ENCODE data around the gene SYTL3.
A peak's percentile ranks its signal among the peaks of the same experiment; 100 is the strongest.

The SYTL3 gene

DNA sequence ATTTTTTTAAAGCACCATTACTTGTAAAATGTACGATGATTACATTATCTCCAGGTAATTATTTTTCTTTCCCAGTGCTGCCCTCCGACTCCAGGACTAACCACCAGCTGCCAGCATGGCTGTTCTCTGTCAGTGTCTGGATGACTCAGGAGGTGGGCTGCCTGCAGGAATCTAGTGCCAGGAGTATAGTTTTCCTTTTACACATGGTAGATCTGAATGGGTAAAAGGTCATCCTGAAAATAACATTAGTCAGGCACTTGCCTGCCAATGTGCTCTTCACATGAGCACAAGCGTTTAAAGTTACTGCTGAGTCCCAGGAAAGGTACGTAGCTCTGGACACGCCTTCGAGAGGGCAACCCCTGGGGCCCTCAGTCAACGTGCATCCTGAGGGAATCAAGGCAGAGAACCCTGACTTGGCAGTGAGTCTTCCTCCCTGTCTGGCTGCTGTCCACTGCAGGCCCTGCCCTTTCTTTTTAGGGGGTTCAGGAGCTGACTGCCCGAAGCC lies 7.7 kb upstream of the SYTL3 start:
- H3K36me3 ChIP-seq (ENCODE audit: control insufficient read depth, low read length): peaks cover 19% of the 10 kb centered on the region
- H3K9me2 ChIP-seq (replicated peaks; ENCODE audit: control insufficient read depth, low read length): no peaks in the 10 kb centered on the region
- 0 out of 2 replicates have a peak overlapping the region, but pooled peaks have one; percentile 65 for H3K4me2 ChIP-seq (ENCODE audit: low read length)
- peaks cover 3% of the 10 kb centered on the region; the same call in 1 of the 2 replicates for H3F3A ChIP-seq (ENCODE audit: control insufficient read depth, insufficient read depth)
- no peak overlapping the region for H3K27ac ChIP-seq (ENCODE audit: low read depth, low read length)
- H3K4me3 ChIP-seq (ENCODE audit: low read length): no peak overlapping the region
- H3K4me1 ChIP-seq (ENCODE audit: control insufficient read depth, low read length): peaks cover 19% of the 10 kb centered on the region
- H4K20me1 ChIP-seq (ENCODE audit: control insufficient read depth, insufficient read depth, low read depth, low read length): 0 out of 2 replicates have a peak, but pooled peaks cover 5% of the 10 kb centered on the region
- H3K79me2 ChIP-seq (ENCODE audit: control insufficient read depth, low read length): peaks cover 28% of the 10 kb centered on the region
- TF ChIP-seq, protein P1, sequence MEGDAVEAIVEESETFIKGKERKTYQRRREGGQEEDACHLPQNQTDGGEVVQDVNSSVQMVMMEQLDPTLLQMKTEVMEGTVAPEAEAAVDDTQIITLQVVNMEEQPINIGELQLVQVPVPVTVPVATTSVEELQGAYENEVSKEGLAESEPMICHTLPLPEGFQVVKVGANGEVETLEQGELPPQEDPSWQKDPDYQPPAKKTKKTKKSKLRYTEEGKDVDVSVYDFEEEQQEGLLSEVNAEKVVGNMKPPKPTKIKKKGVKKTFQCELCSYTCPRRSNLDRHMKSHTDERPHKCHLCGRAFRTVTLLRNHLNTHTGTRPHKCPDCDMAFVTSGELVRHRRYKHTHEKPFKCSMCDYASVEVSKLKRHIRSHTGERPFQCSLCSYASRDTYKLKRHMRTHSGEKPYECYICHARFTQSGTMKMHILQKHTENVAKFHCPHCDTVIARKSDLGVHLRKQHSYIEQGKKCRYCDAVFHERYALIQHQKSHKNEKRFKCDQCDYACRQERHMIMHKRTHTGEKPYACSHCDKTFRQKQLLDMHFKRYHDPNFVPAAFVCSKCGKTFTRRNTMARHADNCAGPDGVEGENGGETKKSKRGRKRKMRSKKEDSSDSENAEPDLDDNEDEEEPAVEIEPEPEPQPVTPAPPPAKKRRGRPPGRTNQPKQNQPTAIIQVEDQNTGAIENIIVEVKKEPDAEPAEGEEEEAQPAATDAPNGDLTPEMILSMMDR (IDR thresholded peaks at IDR 0.05; ENCODE audit: low read depth, low read length, poor library complexity, severe bottlenecking): no peak
- no peak for TF ChIP-seq EZH2phosphoT487 (IDR thresholded peaks at IDR 0.05; ENCODE audit: borderline replicate concordance, low read length)
- H3K9me3 ChIP-seq (ENCODE audit: control insufficient read depth, insufficient read depth, low read length): no peaks in the 10 kb centered on the region
- peaks cover 9% of the 10 kb centered on the region for H3K27me3 ChIP-seq (ENCODE audit: control insufficient read depth, low read length)

DNA sequence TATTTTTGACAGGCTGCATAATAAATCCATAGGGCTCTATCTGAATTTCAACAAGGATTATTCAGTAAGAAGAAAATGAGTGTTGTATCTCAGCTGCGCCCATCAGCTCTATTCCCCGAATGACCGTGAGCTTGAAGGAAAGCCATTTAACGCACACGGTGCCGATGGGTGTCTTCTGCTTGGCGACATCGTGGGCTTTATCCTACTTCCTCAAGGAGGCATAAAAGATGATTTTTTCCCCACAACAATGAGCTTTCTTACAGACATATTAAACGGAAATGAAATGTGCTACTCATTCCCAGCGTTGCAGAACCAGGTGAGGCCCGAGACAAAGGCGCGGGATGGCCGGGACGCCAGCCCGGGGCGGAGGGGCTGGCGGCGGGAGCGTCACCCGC lies 6.0 kb upstream of the SYTL3 start:
- Histone ChIP-seq H3K4me2 (ENCODE audit: low read length) (peak overlapping the region; percentile 65), H3K27me3 (ENCODE audit: control insufficient read depth, low read length) (peaks cover 13% of the 10 kb centered on the region), H3K79me2 (ENCODE audit: control insufficient read depth, low read length) (peaks cover 28% of the 10 kb centered on the region), H3K9me3 (ENCODE audit: control insufficient read depth, insufficient read depth, low read length) (no peaks in the 10 kb centered on the region), H3K36me3 (ENCODE audit: control insufficient read depth, low read length) (peaks cover 13% of the 10 kb centered on the region), H3K9me2 (replicated peaks; ENCODE audit: control insufficient read depth, low read length) (no peaks in the 10 kb centered on the region), H4K20me1 (ENCODE audit: control insufficient read depth, insufficient read depth, low read depth, low read length) (0 out of 2 replicates have a peak, but pooled peaks cover 5% of the 10 kb centered on the region), H3K4me1 (ENCODE audit: control insufficient read depth, low read length) (peaks cover 19% of the 10 kb centered on the region), H3F3A (ENCODE audit: control insufficient read depth, insufficient read depth) (peaks cover 4% of the 10 kb centered on the region; the same call in 1 of the 2 replicates), H3K27ac (ENCODE audit: low read depth, low read length) (no peak overlapping the region), H3K4me3 (ENCODE audit: low read length) (peak overlapping the region; percentile 73)
- TF ChIP-seq EZH2phosphoT487 (IDR thresholded peaks at IDR 0.05; ENCODE audit: borderline replicate concordance, low read length): no peak
- TF ChIP-seq, protein P1 (IDR thresholded peaks at IDR 0.05; ENCODE audit: low read depth, low read length, poor library complexity, severe bottlenecking): no peak

DNA sequence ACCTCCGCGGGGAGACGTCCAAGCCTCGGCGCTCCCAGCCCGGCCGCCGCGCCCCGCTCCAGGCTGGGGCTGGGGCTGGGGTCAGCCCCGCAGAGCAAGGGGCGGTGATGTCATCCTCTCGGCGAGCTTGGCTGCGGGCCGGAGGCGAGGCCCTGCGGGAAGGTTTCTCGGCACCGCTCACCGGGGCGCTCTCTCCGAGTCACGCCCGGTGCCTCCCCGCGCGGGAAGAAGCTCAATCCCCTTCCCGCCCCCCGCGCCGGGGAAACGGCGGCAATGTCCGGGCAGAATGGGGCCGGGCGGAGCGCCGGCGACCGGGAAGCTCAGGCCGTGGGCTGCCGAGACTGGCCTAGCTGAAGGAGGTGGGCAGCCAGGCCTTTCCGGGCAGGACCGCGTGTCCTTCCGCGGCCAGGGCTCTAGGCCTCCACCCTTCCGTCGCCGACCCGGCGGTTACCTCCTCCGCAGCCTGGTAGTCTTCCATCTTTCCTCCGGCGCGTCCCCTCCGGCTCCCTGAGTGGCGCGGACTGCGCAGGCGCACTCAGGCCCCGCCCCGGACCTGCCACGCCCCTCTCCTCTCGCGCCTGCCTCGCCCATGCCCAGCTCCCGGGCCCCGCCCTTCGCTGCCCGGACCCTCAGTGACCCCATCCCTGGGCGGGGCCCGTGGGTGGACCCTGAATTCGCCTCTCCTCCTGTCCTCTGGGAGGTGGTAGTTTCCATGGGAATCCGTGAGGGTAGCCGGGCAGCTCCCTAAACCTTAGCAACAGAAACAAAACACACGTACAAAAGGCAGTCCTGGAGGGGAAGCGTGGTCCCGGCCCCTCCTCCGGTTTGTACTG lies 5.4 kb upstream of the SYTL3 start, which contains the start of gene DYNLT1:
Gene DYNLT1, minus strand, starts transcription at position 513 of the 833 bp plus-strand sequence. Its CDS starts 35 bp downstream, at position 478.
- Histone ChIP-seq H3K4me3 (ENCODE audit: low read length) (peak within 1 kb of the TSS; percentile 73), H3K9me2 (replicated peaks; ENCODE audit: control insufficient read depth, low read length) (no peaks in the 10 kb centered on the region), H3K4me2 (ENCODE audit: low read length) (peak within 1 kb of the TSS; percentile 65), H3F3A (ENCODE audit: control insufficient read depth, insufficient read depth) (peaks cover 4% of the 10 kb centered on the region; the same call in 1 of the 2 replicates), H3K27me3 (ENCODE audit: control insufficient read depth, low read length) (peaks cover 13% of the 10 kb centered on the region), H3K4me1 (ENCODE audit: control insufficient read depth, low read length) (peaks cover 23% of the 10 kb centered on the region), H4K20me1 (ENCODE audit: control insufficient read depth, insufficient read depth, low read depth, low read length) (0 out of 2 replicates have a peak, but pooled peaks cover 5% of the 10 kb centered on the region), H3K79me2 (ENCODE audit: control insufficient read depth, low read length) (peaks cover 28% of the 10 kb centered on the region), H3K27ac (ENCODE audit: low read depth, low read length) (no peak within 1 kb of the TSS), H3K36me3 (ENCODE audit: control insufficient read depth, low read length) (peaks cover 13% of the 10 kb centered on the region), H3K9me3 (ENCODE audit: control insufficient read depth, insufficient read depth, low read length) (no peaks in the 10 kb centered on the region)
- TF ChIP-seq EZH2phosphoT487 (IDR thresholded peaks at IDR 0.05; ENCODE audit: borderline replicate concordance, low read length): no peak
- TF ChIP-seq, protein P1 (IDR thresholded peaks at IDR 0.05; ENCODE audit: low read depth, low read length, poor library complexity, severe bottlenecking): no peak

All from DOHH2 (cell line).